Heart right ventricle (tissue), 16 donors: ENCODE data around the gene CLHC1. TPM values are rescaled to one million over a fixed set of nuclear protein-coding genes. Genes with fewer than 3 reads are reported as not detected.

Experiments used
- ATAC-seq, 8 donors: fragments of 200-7000 bp; cut with Tn5 transposase; one replicate each; pipeline ENCODE4 v1.9.1; 2020; ENCODE audit warnings: mild to moderate bottlenecking in 8 of 8, moderate library complexity in 8 of 8, moderate number of reproducible peaks in 1 of 8
- DNase-seq, 2 donors: peaks; one replicate each; pipeline ENCODE4 v3.0.0-alpha.2; 2020
- H3K27ac ChIP-seq, 10 donors: fragments of 200-600 bp; sonication (generic) in 2 of 10; one replicate each; pipeline versions ENCODE4 v1.5.0 to v1.8.0; 2020 to 2022; ENCODE audit warnings: mild to moderate bottlenecking in 3 of 10
- H3K27me3 ChIP-seq, 7 donors: fragments of 200-600 bp; one replicate each; pipeline ENCODE4 v1.8.0; 2021 to 2022; ENCODE audit warnings: mild to moderate bottlenecking in 2 of 7
- H3K36me3 ChIP-seq, 9 donors: fragments of 200-600 bp; sonication (generic) in 1 of 9; one replicate each; pipeline versions ENCODE4 v1.5.0 to v1.8.0; 2020 to 2022; ENCODE audit warnings: mild to moderate bottlenecking in 2 of 9
- H3K4me1 ChIP-seq, 9 donors: fragments of 200-600 bp; sonication (generic) in 1 of 9; one replicate each; pipeline versions ENCODE4 v1.5.0 to v1.8.0; 2020 to 2022; ENCODE audit warnings: mild to moderate bottlenecking in 4 of 9
- H3K4me3 ChIP-seq, 10 donors: fragments of 200-600 bp; sonication (generic) in 2 of 10; one replicate each; pipeline versions ENCODE4 v1.5.0 to v1.8.0; 2020 to 2022; ENCODE audit warnings: mild to moderate bottlenecking in 7 of 10, moderate library complexity in 2 of 10
- H3K9me3 ChIP-seq, 11 donors: fragments of 200-600 bp in 10 of 11; sonication (generic) in 2 of 11; one replicate each; pipeline versions ENCODE4 v1.5.0 to v1.8.0; 2013 to 2022; ENCODE audit warnings: mild to moderate bottlenecking in 2 of 11, control low read depth in 1 of 11, moderate library complexity in 1 of 11
- WGBS, 2 donors: extraction: QIAGEN DNeasy Blood & Tissue Kit; methylation state at CpG; one replicate each; pipeline ENCODE4 v1.1.7; 2013; ENCODE audit warnings: inconsistent platforms in 1 of 2; 5-methylcytosine and 5-hydroxymethylcytosine counted together
- intact Hi-C, 10 donors: fragments of 100-400 bp; cut with DNase I; formaldehyde crosslinking; loops; one replicate each; pipeline versions ENCODE4 v1.11.1 to v1.14.2; 2022
- polyA plus RNA-seq, 2 donors: library from polyadenylated mRNA; stranded (reverse); fragments of 200-250 nt; gene quantifications; one replicate each; pipeline ENCODE4 v1.2.3, GENCODE V29; 2013
- total RNA-seq, 10 donors: library from RNA; stranded (reverse); fragmentation: NEBNext Ultra II Directional in 3 of 10; extraction: Animal tissue kit (Norgen Biotek cat#: 25700) in 3 of 10; gene quantifications; one replicate each; pipeline versions ENCODE4 v1.2.1 to v1.2.4, GENCODE V29; 2021 to 2023
- TF ChIP-seq, protein P1 (sequence below), 9 donors: fragments of 200-600 bp; sonication (generic) in 2 of 9; IDR thresholded peaks; one replicate each; pipeline versions ENCODE4 v1.5.0 to v1.8.0; 2021 to 2022; ENCODE audit warnings: antibody characterized with exemption in 9 of 9, mild to moderate bottlenecking in 5 of 9, moderate library complexity in 1 of 9
- donor health status: Arrhythmogenic right ventricular cardiomyopathy.
- donor health status: ischemic (EF 13 %, LVEDD 7.1; RV severe dilation, severe dysfunction).
- donor health status: healthy with polysubstance abuse.
- donor health status: DM: no; HTN: yes; CAD: no.
- donor health status: DM: no; HTN: no; CAD: no.
- donor health status: ischemic (EF 25% LVEDD 6.9; RV normal size, moderate dysfunction).
- donor health status: ischemic (EF 25% LVEDD 5.7; RV mildly dilated, moderate dysfunction).
- donor health status: healthy.
- donor health status: DM: yes; HTN: yes; CAD: no.
- donor health status: Ischemic cardiomyopathy.
- donor health status: ischemic (EF 35%, LVEDD 5.7; RV mildly dilated, moderate dysfunction).
- donor health status: nonischemic (EF 11% LVEDD 7.7; RV severe dilation, severe dysfunction).
- donor health status: DM: yes; HTN: yes; CAD: no.
- donor health status: PGD.
- donor health status: ischemic (EF 29% LVEDD 5.4; RV normal size, mild dysfunction).
- donor health status: nonischemic (EF 23%, LVEDD 6.1; RV moderate dilation, normal function).

The CLHC1 gene
- total and polyA plus RNA-seq, 12 donors, result 1.7 to 9.7 (median 6.3) TPM

DNA sequence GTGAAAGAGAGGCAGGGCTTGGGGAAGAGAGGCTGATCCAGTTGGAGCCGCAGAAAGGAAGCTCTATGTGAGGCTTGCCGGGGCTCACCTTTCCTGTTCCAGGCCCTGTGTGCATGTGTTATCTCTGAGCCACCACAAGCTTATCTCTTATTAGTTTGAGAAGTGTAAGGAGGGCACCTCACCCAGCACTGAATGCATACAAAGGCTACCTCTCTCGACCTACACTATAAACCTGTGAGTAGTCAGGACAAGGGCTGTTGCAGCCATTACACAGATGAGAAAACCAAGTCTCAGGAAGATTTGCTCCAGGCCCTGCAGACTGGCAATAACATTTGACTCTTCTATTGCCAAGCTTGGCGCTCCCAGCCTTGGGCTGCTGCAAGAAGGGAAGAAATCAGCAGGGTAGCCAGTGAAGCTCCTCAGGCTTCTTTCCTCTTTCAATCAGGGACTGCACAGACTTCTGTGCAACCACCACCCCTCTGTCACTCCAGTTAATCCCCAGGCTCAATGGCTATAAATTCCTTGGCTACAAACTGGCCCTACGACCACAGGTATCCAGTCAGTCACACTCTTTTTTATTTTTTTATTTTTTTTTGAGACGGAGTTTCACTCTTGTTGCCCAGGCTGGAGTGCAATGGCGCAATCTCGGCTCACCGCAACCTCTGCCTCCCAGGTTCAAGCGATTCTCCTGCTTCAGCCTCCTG, 73.8 kb downstream of the CLHC1 start:
- Histone ChIP-seq H3K4me3 (no peak overlapping the region), H3K27ac (peak overlapping the region in 6 of 10 donors; percentile 14 to 62 (median 30)), H3K36me3 (no peaks in the 10 kb centered on the region), H3K9me3 (no peaks in the 10 kb centered on the region), H3K27me3 (no peaks in the 10 kb centered on the region), H3K4me1 (peaks cover 22 to 86% (median 49%) of the 10 kb centered on the region in 9 donors)
- 85 to 90% methylated on average over 10 of the region's 10 CpGs for WGBS, 2 donors
- intact Hi-C loops, result loop anchor here in 4 of 10 donors (5.0 kb wide), 3 partner anchors 36 to 106 kb away; partner anchors contain the start of gene RTN4 (in 1 of the 4)
- ATAC-seq (no peak), DNase-seq (no peak)
- TF ChIP-seq, protein P1, sequence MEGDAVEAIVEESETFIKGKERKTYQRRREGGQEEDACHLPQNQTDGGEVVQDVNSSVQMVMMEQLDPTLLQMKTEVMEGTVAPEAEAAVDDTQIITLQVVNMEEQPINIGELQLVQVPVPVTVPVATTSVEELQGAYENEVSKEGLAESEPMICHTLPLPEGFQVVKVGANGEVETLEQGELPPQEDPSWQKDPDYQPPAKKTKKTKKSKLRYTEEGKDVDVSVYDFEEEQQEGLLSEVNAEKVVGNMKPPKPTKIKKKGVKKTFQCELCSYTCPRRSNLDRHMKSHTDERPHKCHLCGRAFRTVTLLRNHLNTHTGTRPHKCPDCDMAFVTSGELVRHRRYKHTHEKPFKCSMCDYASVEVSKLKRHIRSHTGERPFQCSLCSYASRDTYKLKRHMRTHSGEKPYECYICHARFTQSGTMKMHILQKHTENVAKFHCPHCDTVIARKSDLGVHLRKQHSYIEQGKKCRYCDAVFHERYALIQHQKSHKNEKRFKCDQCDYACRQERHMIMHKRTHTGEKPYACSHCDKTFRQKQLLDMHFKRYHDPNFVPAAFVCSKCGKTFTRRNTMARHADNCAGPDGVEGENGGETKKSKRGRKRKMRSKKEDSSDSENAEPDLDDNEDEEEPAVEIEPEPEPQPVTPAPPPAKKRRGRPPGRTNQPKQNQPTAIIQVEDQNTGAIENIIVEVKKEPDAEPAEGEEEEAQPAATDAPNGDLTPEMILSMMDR (IDR thresholded peaks at IDR 0.05), result no peak

DNA sequence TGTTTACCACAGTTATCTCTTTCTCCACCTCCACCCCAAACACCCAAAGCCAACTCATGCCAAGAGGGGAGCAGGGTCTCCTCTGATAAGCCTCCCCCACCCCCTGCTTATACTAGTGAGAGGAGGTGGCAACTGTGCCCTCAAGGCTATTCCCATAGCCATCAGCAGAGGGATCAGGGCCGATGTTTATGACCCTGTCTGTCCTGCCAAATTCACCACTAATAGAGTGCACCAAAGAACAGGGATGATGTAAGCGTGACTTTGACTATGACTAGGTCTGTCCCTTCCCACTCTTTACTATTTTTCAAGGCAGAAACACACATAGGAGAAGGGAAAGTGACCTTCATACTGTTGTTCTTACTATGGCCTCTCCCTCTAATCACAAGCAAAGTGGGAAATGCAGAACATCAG, 74.6 kb downstream of the CLHC1 start:
- Histone ChIP-seq H3K36me3 (no peaks in the 10 kb centered on the region), H3K9me3 (no peaks in the 10 kb centered on the region), H3K4me1 (peaks cover 22 to 86% (median 47%) of the 10 kb centered on the region in 9 donors), H3K27ac (peak overlapping the region in 4 of 10 donors; percentile 14 to 62 (median 42)), H3K27me3 (no peaks in the 10 kb centered on the region), H3K4me3 (no peak overlapping the region)
- 50 to 56% methylated on average over 2 of the region's 2 CpGs for WGBS, 2 donors
- DNase-seq (no peak), ATAC-seq (peak; percentile 12 to 79 (median 62))
- TF ChIP-seq, protein P1 (IDR thresholded peaks at IDR 0.05), result no peak
- intact Hi-C loops, result loop anchor here in 4 of 10 donors (5.0 kb wide), 3 partner anchors 35 to 105 kb away; partner anchors contain the start of gene RTN4 (in 1 of the 4)

DNA sequence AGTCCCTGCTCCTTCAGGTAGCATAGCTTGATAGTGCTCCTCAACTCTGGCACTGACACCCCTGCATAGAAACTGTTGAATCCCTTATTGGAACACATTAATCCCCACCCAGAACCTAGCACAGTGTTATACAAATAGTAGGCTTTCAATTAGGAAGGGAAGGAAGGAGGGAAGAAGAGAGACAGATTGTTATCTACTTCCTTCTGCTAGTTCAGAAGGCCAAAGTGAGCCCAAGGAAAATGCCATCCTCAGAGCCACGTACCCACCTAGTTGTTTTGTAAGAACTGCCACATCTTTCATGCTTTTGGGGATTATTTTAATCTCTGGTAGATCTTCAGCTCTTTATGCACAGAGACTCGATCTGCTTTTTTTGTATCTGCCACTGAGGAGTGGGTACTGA, 75.1 kb downstream of the CLHC1 start:
- no peak overlapping the region for H3K4me3 ChIP-seq
- H3K4me1 ChIP-seq, result peaks cover 22 to 86% (median 47%) of the 10 kb centered on the region in 9 donors
- DNase-seq (no peak), ATAC-seq (no peak)
- 83 to 84% methylated on average over 2 of the region's 2 CpGs for WGBS, 2 donors
- H3K9me3 ChIP-seq, result no peaks in the 10 kb centered on the region
- H3K36me3 ChIP-seq, result no peaks in the 10 kb centered on the region
- H3K27me3 ChIP-seq, result no peaks in the 10 kb centered on the region
- intact Hi-C loops, result loop anchor here in 4 of 10 donors (5.0 kb wide), 3 partner anchors 35 to 105 kb away; partner anchors contain the start of gene RTN4 (in 1 of the 4)
- TF ChIP-seq, protein P1 (IDR thresholded peaks at IDR 0.05), result no peak
- peak overlapping the region in 4 of 10 donors; percentile 12 to 51 (median 24) for H3K27ac ChIP-seq

DNA sequence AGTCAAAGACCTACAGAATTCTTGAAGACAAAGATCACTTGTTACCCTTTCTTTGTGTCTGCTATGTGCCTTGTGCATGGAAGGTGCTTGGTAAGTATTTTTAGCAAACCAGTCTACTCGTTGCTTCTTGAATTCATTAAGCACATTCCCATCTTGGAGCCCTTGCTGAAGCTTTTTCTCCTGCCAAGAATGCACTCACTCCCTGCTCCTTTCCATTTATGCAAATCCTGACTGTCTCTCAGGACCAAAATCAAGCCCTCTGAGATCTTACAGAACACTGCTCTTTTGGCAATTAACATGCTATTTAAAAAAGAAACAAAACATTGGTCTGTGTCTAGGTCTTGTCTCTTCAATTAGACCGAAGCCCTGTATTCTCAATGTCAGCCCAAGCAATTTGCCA, 75.8 kb downstream of the CLHC1 start:
- DNase-seq (no peak), ATAC-seq (peak in 2 of 8 donors; percentile 13 to 26)
- Histone ChIP-seq H3K27me3 (no peaks in the 10 kb centered on the region), H3K9me3 (no peaks in the 10 kb centered on the region), H3K27ac (peak overlapping the region in 5 of 10 donors; percentile 4 to 51 (median 20)), H3K36me3 (no peaks in the 10 kb centered on the region), H3K4me1 (peaks cover 25 to 86% (median 47%) of the 10 kb centered on the region in 9 donors), H3K4me3 (no peak overlapping the region)
- WGBS, 2 donors, result 33 to 34% methylated on average over 2 of the region's 2 CpGs
- TF ChIP-seq, protein P1 (IDR thresholded peaks at IDR 0.05), result no peak
- intact Hi-C loops, result loop anchor here in 4 of 10 donors (5.0 kb wide), 3 partner anchors 34 to 104 kb away; partner anchors contain the start of gene RTN4 (in 1 of the 4)
